Right lobe of liver (tissue), 4 donors: ENCODE measurements around the gene OSCP1.

Experiments used
- CTCF ChIP-seq, 4 donors: fragments of 200-600 bp in 3 of 4; fragments of 450-650 bp in 1 of 4; IDR thresholded peaks; one replicate each; pipeline versions ENCODE4 v1.5.1 to v1.8.0; 2016 to 2022; ENCODE audit warnings: antibody characterized with exemption in 4 of 4, mild to moderate bottlenecking in 2 of 4
- POLR2A ChIP-seq: fragments of 450-650 bp; IDR thresholded peaks from one replicate; pipeline ENCODE4 v1.6.1; 2017; ENCODE audit warnings: antibody characterized with exemption, mild to moderate bottlenecking
- donor health status: DM: no; HTN: no; CAD: no.
- donor health status: DM: no; HTN: no; CAD: no.
- donor health status: DM: no; HTN: yes; CAD: no.

- no peak for TF ChIP-seq CTCF (IDR thresholded peaks at IDR 0.05)
- no peak for TF ChIP-seq POLR2A
These were observed 16.2 kb upstream of the OSCP1 start for GRCh38 chr1:36466370-36467026.
